Peyer's patch (tissue), 4 donors: ENCODE data around the gene RPS27.

Experiments used
- POLR2A ChIP-seq, 2 donors: fragments of 450-650 bp; IDR thresholded peaks; one replicate each; pipeline ENCODE4 v1.5.1; 2017; ENCODE audit warnings: antibody characterized with exemption in 2 of 2, mild to moderate bottlenecking in 2 of 2, moderate library complexity in 2 of 2
- TF ChIP-seq, protein P1 (sequence below), 6 experiments: fragments of 450-650 bp in 4 of 6; fragments of 200-600 bp in 2 of 6; sonication (generic) in 1 of 6; IDR thresholded peaks; one replicate each; pipeline ENCODE4 v1.5.1; 2017 to 2019; ENCODE audit warnings: antibody characterized with exemption in 6 of 6, mild to moderate bottlenecking in 3 of 6, moderate library complexity in 1 of 6

DNA sequence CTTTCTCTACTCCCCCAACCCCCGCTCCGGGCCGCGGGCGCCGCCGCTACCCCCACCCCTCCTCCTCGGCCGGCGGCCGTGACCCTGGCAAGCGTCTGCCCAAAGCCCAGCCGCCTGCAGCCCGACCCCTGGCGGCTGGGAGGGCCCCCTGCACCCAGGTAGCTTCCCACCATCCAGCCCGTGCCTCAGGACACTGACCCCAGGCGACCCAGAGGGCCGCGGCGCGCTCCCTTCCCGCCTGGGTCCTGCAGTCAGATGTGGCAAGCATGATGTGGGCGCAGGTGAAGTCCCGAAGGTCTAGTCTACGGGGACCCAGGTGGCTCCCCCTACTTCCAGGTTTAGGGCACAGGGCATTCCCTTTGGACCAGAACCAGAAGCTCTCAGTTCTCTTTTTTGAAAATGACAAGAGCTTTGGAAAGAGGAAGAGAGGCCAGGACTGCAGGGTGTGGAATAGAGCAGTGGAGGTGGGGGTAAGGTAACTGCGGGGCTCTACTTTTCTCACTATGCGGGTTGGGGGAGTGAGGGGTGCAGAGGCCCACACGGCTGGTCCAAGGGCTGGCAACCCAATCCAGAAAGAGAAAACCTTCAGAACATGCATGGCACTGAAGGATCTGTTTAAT lies 43.8 kb upstream of the RPS27 start, which contains the start of gene DENND4B:
- TF ChIP-seq, protein P1, sequence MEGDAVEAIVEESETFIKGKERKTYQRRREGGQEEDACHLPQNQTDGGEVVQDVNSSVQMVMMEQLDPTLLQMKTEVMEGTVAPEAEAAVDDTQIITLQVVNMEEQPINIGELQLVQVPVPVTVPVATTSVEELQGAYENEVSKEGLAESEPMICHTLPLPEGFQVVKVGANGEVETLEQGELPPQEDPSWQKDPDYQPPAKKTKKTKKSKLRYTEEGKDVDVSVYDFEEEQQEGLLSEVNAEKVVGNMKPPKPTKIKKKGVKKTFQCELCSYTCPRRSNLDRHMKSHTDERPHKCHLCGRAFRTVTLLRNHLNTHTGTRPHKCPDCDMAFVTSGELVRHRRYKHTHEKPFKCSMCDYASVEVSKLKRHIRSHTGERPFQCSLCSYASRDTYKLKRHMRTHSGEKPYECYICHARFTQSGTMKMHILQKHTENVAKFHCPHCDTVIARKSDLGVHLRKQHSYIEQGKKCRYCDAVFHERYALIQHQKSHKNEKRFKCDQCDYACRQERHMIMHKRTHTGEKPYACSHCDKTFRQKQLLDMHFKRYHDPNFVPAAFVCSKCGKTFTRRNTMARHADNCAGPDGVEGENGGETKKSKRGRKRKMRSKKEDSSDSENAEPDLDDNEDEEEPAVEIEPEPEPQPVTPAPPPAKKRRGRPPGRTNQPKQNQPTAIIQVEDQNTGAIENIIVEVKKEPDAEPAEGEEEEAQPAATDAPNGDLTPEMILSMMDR (IDR thresholded peaks at IDR 0.05): peak; percentile 86 to 98 (median 89)
- no peak for TF ChIP-seq POLR2A (IDR thresholded peaks at IDR 0.05)
